Neuron (in vitro differentiated cells): Measurements from ENCODE around the gene LGALS12.

Experiments used
- H2AFZ ChIP-seq: one replicate; pipeline ENCODE4 v1.6.1; 2013; ENCODE audit warnings: low read depth, mild to moderate bottlenecking, inconsistent platforms, low read length, moderate library complexity
- H3K27me3 ChIP-seq: one replicate; pipeline ENCODE4 v1.6.1; 2013; ENCODE audit warnings: low read length; ENCODE audit not compliant: insufficient read depth
- H3K36me3 ChIP-seq: one replicate; pipeline ENCODE4 v1.6.1; 2013; ENCODE audit warnings: low read length; ENCODE audit not compliant: insufficient read depth
- H3K4me1 ChIP-seq: one replicate; pipeline ENCODE4 v1.6.1; 2013; ENCODE audit warnings: low read length; ENCODE audit not compliant: insufficient read depth
- H3K4me3 ChIP-seq: 2 replicates; pipeline ENCODE4 v1.5.1; 2013; ENCODE audit warnings: mild to moderate bottlenecking, low read length, moderate library complexity
- H3K9me3 ChIP-seq: one replicate; pipeline ENCODE4 v1.6.1; 2013; ENCODE audit warnings: low read length

The LGALS12 gene

GRCh38 chr11:63491636-63492372 is 14.1 kb upstream of the LGALS12 start:
- no peak overlapping the region for H2AFZ ChIP-seq
- peaks cover 38% of the 10 kb centered on the region for H3K27me3 ChIP-seq
- H3K9me3 ChIP-seq = peaks cover 3% of the 10 kb centered on the region
- peaks cover 2% of the 10 kb centered on the region for H3K4me1 ChIP-seq
- H3K4me3 ChIP-seq = no peak overlapping the region
- no peaks in the 10 kb centered on the region for H3K36me3 ChIP-seq

GRCh38 chr11:63492441-63492840 is 13.4 kb upstream of the LGALS12 start:
- Histone ChIP-seq H3K36me3 (no peaks in the 10 kb centered on the region), H3K4me1 (peaks cover 2% of the 10 kb centered on the region), H3K4me3 (no peak overlapping the region), H3K27me3 (peaks cover 38% of the 10 kb centered on the region), H3K9me3 (peaks cover 3% of the 10 kb centered on the region), H2AFZ (no peak overlapping the region)

- H2AFZ ChIP-seq = no peak overlapping the region
- peaks cover 38% of the 10 kb centered on the region for H3K27me3 ChIP-seq
- peaks cover 3% of the 10 kb centered on the region for H3K9me3 ChIP-seq
- H3K4me1 ChIP-seq = peaks cover 2% of the 10 kb centered on the region
- no peak overlapping the region for H3K4me3 ChIP-seq
- no peaks in the 10 kb centered on the region for H3K36me3 ChIP-seq
Measured at GRCh38 chr11:63493127-63493526, 12.8 kb upstream of the LGALS12 start.

GRCh38 chr11:63494975-63495374 is 10.9 kb upstream of the LGALS12 start:
- H3K36me3 ChIP-seq = no peaks in the 10 kb centered on the region
- no peak overlapping the region for H3K4me3 ChIP-seq
- H3K27me3 ChIP-seq = peaks cover 27% of the 10 kb centered on the region
- peaks cover 3% of the 10 kb centered on the region for H3K9me3 ChIP-seq
- H3K4me1 ChIP-seq = peaks cover 2% of the 10 kb centered on the region
- H2AFZ ChIP-seq = no peak overlapping the region

GRCh38 chr11:63499874-63500273 is 6.0 kb upstream of the LGALS12 start:
- Histone ChIP-seq H3K36me3 (no peaks in the 10 kb centered on the region), H2AFZ (no peak overlapping the region), H3K9me3 (peaks cover 6% of the 10 kb centered on the region), H3K4me3 (no peak overlapping the region), H3K27me3 (no peaks in the 10 kb centered on the region), H3K4me1 (no peaks in the 10 kb centered on the region)

GRCh38 chr11:63501236-63501635 is 4.6 kb upstream of the LGALS12 start:
- Histone ChIP-seq H3K9me3 (peaks cover 6% of the 10 kb centered on the region), H3K4me1 (no peaks in the 10 kb centered on the region), H3K36me3 (no peaks in the 10 kb centered on the region), H2AFZ (no peak overlapping the region), H3K27me3 (no peaks in the 10 kb centered on the region), H3K4me3 (no peak overlapping the region)

- Histone ChIP-seq H3K36me3 (no peaks in the 10 kb centered on the region), H2AFZ (no peak overlapping the region), H3K9me3 (peaks cover 6% of the 10 kb centered on the region), H3K4me1 (no peaks in the 10 kb centered on the region), H3K27me3 (no peaks in the 10 kb centered on the region), H3K4me3 (no peak overlapping the region)
Measured at GRCh38 chr11:63502252-63502820, 3.5 kb upstream of the LGALS12 start.

- no peaks in the 10 kb centered on the region for H3K4me1 ChIP-seq
- H3K9me3 ChIP-seq = peaks cover 6% of the 10 kb centered on the region
- H2AFZ ChIP-seq = no peak overlapping the region
- H3K36me3 ChIP-seq = no peaks in the 10 kb centered on the region
- no peaks in the 10 kb centered on the region for H3K27me3 ChIP-seq
- H3K4me3 ChIP-seq = no peak overlapping the region
Measured at GRCh38 chr11:63503492-63503891, 2.4 kb upstream of the LGALS12 start.

GRCh38 chr11:63504054-63504453 is 1.8 kb upstream of the LGALS12 start:
- no peaks in the 10 kb centered on the region for H3K4me1 ChIP-seq
- H3K9me3 ChIP-seq = peaks cover 6% of the 10 kb centered on the region
- H3K27me3 ChIP-seq = no peaks in the 10 kb centered on the region
- H3K4me3 ChIP-seq = no peak overlapping the region
- H2AFZ ChIP-seq = no peak overlapping the region
- H3K36me3 ChIP-seq = no peaks in the 10 kb centered on the region

GRCh38 chr11:63504933-63505586 is 824 bp upstream of the LGALS12 start:
- H3K9me3 ChIP-seq = peaks cover 6% of the 10 kb centered on the region
- peaks cover under 1% of the 10 kb centered on the region for H3K27me3 ChIP-seq
- H3K4me3 ChIP-seq = no peak overlapping the region
- H2AFZ ChIP-seq = no peak overlapping the region
- H3K36me3 ChIP-seq = no peaks in the 10 kb centered on the region
- H3K4me1 ChIP-seq = no peaks in the 10 kb centered on the region

- Histone ChIP-seq H3K9me3 (no peaks in the 10 kb centered on the region), H3K36me3 (no peaks in the 10 kb centered on the region), H2AFZ (no peak overlapping the region), H3K27me3 (peaks cover 16% of the 10 kb centered on the region), H3K4me1 (peaks cover 4% of the 10 kb centered on the region), H3K4me3 (no peak overlapping the region)
Measured at GRCh38 chr11:63506876-63507275, 992 bp downstream of the LGALS12 start.

- Histone ChIP-seq H3K9me3 (no peaks in the 10 kb centered on the region), H3K4me3 (no peak overlapping the region), H3K36me3 (no peaks in the 10 kb centered on the region), H2AFZ (no peak overlapping the region), H3K27me3 (peaks cover 20% of the 10 kb centered on the region), H3K4me1 (peaks cover 4% of the 10 kb centered on the region)
Measured at GRCh38 chr11:63507511-63507910, 1.6 kb downstream of the LGALS12 start.

GRCh38 chr11:63508009-63508408 is 2.1 kb downstream of the LGALS12 start:
- Histone ChIP-seq H2AFZ (no peak overlapping the region), H3K4me3 (no peak overlapping the region), H3K4me1 (peaks cover 4% of the 10 kb centered on the region), H3K27me3 (peaks cover 23% of the 10 kb centered on the region), H3K36me3 (no peaks in the 10 kb centered on the region), H3K9me3 (no peaks in the 10 kb centered on the region)
